GM18858 (cell line): ENCODE data around the gene SLC66A1.

Source experiments
- ATAC-seq: cut with Tn5 transposase; IDR thresholded peaks from one replicate; pipeline ENCODE4 v1.9.1; 2021; ENCODE audit not compliant: unreplicated experiment

SLC66A1 gene

GRCh38 chr1:19360432-19360831 is 48.3 kb downstream of the SLC66A1 start:
- ATAC-seq, result no peak

DNA sequence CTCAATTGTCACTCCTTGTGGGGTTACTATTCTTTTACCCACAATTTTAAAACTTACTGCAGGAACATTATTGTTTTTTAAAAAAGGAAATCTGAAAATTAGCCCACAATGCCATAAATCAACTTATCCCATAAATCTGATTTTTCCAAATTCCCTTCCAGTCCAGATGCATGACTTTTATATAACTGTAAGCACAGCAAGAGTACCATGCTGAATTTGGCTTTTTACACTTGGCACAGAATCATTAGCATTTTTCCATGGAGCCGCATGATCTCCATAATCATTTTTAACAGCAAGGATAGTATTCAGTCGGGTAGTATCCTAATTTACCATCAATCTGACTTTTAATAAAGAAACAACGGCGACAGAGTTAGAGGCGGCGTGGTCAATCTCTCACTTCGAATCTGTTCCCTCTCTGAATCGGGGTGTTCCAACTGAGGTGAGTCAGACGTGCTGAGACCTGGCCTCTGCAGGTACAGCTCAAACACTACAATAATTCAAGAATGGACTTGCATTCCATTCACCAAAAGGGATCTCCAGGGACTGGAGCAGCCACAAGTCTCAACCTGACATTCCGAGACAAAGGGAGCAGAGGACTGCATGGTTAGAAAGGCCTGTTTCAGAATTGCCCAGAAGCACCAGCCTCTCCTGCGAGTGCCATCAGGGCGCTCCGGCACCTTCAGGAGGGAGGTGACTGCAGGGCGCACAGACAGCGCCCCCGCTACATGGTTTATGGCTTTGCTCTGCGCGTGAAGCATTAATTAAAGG is 48.9 kb downstream of the SLC66A1 start:
- no peak for ATAC-seq

GRCh38 chr1:19361611-19362147 is 49.6 kb downstream of the SLC66A1 start:
- no peak for ATAC-seq

GRCh38 chr1:19363536-19364152 is 51.5 kb downstream of the SLC66A1 start:
- ATAC-seq, result no peak

DNA sequence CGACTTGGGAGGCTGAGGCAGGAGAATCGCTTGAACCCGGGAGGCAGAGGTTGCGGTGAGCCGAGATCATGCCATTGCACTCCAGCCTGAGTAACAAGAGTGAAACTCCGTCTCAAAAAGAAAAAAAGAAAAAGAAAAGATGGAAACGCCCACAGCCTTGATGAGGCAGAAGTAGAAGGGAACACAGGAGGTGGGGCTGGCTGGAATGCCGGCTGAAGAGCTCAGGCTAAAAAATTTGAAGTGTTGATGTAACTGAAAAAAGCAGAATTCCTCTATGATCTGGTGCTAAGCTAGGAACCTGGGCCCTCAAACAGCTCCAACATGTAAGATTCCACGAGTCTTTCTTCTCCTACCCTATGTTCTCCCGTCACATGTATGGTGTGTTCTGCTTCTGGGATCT is 53.6 kb downstream of the SLC66A1 start:
- no peak for ATAC-seq

GRCh38 chr1:19366599-19367536 is 54.7 kb downstream of the SLC66A1 start:
- no peak for ATAC-seq

DNA sequence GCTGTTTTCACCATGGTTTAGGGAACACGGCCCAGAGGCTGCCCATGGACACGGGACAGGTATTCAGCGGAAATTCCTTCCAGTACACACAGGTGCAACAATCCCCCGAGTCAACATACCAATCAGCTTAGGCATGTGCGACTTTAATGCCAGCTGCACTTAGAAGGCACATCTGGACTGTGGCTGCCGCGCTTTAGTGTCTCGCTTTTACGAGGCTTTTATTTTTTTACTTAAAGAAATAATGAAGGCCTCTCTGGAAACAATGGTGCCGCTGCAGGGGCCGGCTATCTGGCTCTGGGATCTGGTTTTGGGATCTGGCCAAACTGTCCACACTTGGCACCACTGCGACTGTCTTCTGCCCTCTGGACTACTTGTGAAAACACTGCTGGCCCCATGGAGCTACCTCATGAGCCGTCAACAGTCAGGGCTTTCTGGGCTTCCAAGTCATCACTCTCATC is 55.5 kb downstream of the SLC66A1 start:
- no peak for ATAC-seq

DNA sequence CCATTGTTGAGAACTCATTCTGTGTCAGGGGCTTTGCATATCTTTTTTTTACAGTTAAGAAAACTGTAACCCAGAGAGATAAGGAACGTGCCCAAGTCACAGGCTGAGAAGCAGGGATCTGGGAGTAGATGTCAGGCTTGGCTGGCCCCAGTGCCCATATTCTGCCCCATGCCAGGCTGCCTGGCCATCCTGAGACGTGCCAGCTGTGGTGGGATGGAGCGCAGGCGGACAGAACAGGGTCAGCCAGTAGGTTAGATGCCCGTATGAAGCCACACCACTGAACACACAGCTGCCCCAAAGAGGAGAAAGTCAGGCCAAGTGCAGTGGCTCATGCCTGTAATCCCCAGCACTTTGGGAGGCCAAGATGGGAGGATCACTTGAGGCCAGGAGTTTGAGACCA is 55.9 kb downstream of the SLC66A1 start:
- ATAC-seq, result no peak

GRCh38 chr1:19368964-19369363 is 56.8 kb downstream of the SLC66A1 start:
- ATAC-seq, result no peak

DNA sequence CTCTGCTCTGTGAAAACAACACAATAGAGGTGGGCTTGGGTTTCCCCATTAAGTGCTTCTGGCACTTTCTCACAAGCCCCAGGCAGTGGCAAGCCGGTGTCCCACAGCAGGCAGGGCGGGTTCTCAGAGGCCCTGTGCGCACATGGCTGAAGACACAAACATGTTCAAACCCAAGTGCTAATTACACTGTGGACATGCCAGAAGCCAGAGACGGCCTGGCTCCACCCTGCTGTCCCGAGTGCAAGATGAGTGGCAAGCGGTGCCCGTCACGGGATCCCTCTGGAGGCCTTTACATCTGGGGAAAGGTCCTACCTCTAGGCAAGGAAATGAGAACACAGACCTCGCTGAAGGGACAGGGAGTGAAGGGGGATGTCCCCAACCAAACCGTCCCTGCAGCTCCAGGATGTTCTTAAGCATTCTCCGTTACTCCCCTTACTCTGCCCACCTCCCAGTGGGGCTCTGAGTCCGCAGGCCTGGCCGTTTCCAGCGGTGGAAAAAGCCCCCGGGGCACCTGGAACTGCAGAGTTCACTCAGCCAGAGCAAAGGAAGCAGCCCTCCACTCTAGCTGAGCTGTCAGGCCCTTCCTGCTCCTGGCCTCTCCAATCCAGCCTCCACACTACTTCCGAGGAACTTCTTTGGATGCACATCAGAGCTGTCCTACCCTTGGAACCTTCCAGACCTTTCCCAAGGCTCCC is 57.4 kb downstream of the SLC66A1 start:
- no peak for ATAC-seq

- no peak for ATAC-seq
Observed at GRCh38 chr1:19370453-19371170, 58.5 kb downstream of the SLC66A1 start.

GRCh38 chr1:19371226-19372135 is 59.4 kb downstream of the SLC66A1 start:
- ATAC-seq, result no peak

GRCh38 chr1:19372136-19372514 is 60.0 kb downstream of the SLC66A1 start:
- no peak for ATAC-seq

DNA sequence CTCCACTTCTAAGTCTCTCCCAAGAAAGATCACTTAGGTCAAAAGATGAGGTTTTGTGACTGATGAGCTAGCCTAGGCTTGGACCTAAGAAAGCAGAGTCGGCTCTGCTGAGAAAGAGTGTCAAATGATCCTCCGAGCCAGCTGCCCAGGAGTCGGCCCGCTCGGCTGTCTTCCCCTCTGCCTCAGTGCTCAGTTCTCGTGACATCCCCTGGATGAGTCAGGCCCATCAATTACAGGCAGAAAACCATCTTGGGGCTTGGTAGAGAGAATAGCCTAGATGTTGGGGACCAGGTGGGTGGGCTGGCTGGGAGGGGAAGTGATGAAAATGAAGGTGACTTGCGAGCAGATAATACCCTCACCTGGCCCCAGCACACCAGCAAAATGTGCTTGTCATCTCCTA is 60.5 kb downstream of the SLC66A1 start:
- ATAC-seq, result no peak

GRCh38 chr1:19373211-19374082 is 61.3 kb downstream of the SLC66A1 start:
- ATAC-seq, result no peak

GRCh38 chr1:19374083-19374801 is 62.1 kb downstream of the SLC66A1 start:
- no peak for ATAC-seq

GRCh38 chr1:19374926-19375325 is 62.8 kb downstream of the SLC66A1 start:
- ATAC-seq, result no peak
